HL-60 (cell line): ENCODE results near the gene PHACTR3.

Source experiments
- POLR2AphosphoS5 ChIP-seq: IDR thresholded peaks from 2 replicates; pipeline ENCODE4 v1.6.1; 2012; ENCODE audit warnings: low read depth
- TF ChIP-seq, protein P1 (sequence below): IDR thresholded peaks from one replicate; pipeline ENCODE4 v1.5.1; 2011; ENCODE audit warnings: low read length, control low read depth, inconsistent platforms; ENCODE audit not compliant: insufficient read depth
- TF ChIP-seq, protein P2 (sequence below): IDR thresholded peaks from 2 replicates; pipeline ENCODE4 v1.6.1; 2012; ENCODE audit warnings: low read depth; ENCODE audit not compliant: insufficient replicate concordance

- TF ChIP-seq, protein P1, sequence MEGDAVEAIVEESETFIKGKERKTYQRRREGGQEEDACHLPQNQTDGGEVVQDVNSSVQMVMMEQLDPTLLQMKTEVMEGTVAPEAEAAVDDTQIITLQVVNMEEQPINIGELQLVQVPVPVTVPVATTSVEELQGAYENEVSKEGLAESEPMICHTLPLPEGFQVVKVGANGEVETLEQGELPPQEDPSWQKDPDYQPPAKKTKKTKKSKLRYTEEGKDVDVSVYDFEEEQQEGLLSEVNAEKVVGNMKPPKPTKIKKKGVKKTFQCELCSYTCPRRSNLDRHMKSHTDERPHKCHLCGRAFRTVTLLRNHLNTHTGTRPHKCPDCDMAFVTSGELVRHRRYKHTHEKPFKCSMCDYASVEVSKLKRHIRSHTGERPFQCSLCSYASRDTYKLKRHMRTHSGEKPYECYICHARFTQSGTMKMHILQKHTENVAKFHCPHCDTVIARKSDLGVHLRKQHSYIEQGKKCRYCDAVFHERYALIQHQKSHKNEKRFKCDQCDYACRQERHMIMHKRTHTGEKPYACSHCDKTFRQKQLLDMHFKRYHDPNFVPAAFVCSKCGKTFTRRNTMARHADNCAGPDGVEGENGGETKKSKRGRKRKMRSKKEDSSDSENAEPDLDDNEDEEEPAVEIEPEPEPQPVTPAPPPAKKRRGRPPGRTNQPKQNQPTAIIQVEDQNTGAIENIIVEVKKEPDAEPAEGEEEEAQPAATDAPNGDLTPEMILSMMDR: no peak
- TF ChIP-seq POLR2AphosphoS5: no peak
- TF ChIP-seq, protein P2, sequence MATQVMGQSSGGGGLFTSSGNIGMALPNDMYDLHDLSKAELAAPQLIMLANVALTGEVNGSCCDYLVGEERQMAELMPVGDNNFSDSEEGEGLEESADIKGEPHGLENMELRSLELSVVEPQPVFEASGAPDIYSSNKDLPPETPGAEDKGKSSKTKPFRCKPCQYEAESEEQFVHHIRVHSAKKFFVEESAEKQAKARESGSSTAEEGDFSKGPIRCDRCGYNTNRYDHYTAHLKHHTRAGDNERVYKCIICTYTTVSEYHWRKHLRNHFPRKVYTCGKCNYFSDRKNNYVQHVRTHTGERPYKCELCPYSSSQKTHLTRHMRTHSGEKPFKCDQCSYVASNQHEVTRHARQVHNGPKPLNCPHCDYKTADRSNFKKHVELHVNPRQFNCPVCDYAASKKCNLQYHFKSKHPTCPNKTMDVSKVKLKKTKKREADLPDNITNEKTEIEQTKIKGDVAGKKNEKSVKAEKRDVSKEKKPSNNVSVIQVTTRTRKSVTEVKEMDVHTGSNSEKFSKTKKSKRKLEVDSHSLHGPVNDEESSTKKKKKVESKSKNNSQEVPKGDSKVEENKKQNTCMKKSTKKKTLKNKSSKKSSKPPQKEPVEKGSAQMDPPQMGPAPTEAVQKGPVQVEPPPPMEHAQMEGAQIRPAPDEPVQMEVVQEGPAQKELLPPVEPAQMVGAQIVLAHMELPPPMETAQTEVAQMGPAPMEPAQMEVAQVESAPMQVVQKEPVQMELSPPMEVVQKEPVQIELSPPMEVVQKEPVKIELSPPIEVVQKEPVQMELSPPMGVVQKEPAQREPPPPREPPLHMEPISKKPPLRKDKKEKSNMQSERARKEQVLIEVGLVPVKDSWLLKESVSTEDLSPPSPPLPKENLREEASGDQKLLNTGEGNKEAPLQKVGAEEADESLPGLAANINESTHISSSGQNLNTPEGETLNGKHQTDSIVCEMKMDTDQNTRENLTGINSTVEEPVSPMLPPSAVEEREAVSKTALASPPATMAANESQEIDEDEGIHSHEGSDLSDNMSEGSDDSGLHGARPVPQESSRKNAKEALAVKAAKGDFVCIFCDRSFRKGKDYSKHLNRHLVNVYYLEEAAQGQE: no peak
Measured at GRCh38 chr20:59568509-59569024, 35.8 kb upstream of the PHACTR3 start.
